Measurements from ENCODE around the gene THY1.

The THY1 gene

GRCh38 chr11:119421351-119421750 is 1.6 kb downstream of the THY1 start:
- H3K4me2 ChIP-seq (ENCODE audit: low read depth, low read length) = no peak overlapping the region
- no peak overlapping the region for H3K27ac ChIP-seq (ENCODE audit: low read length)
- no peak overlapping the region for H3K4me3 ChIP-seq (ENCODE audit: low read length)

GRCh38 chr11:119420631-119421030 is 2.3 kb downstream of the THY1 start:
- no peaks in the 10 kb centered on the region for H3K9me3 ChIP-seq (replicated peaks; ENCODE audit: insufficient read depth, low read length)
- H3K4me1 ChIP-seq (ENCODE audit: low read length) = no peaks in the 10 kb centered on the region
- no peaks in the 10 kb centered on the region for H3K36me3 ChIP-seq (replicated peaks; ENCODE audit: insufficient read depth, low read length)
- H4K20me1 ChIP-seq (ENCODE audit: insufficient read depth, low read length) = no peaks in the 10 kb centered on the region
- H3F3A ChIP-seq (ENCODE audit: insufficient read depth, low read length) = no peaks in the 10 kb centered on the region
- H2AFZ ChIP-seq (ENCODE audit: low read length) = no peak overlapping the region
- H3K4me2 ChIP-seq (ENCODE audit: low read depth, low read length) = no peak overlapping the region
- H3K9me2 ChIP-seq (replicated peaks; ENCODE audit: insufficient read depth, low read length) = no peaks in the 10 kb centered on the region
- TF ChIP-seq CTCF (IDR thresholded peaks at IDR 0.05; ENCODE audit: low read length) (no peak), EZH2phosphoT487 (IDR thresholded peaks at IDR 0.05; ENCODE audit: low read length) (no peak), EZH2 (optimal IDR thresholded peaks at IDR 0.05; ENCODE audit: low read depth, low read length) (no peak)
- H3K4me3 ChIP-seq (ENCODE audit: low read length) = no peak overlapping the region
- H3K27ac ChIP-seq (ENCODE audit: low read length) = no peak overlapping the region
- DNase-seq = no peak
- peaks cover 34% of the 10 kb centered on the region for H3K27me3 ChIP-seq (replicated peaks; ENCODE audit: insufficient read depth, low read length)
- no peaks in the 10 kb centered on the region for H3K79me2 ChIP-seq (ENCODE audit: low read length)
- H3K9ac ChIP-seq (ENCODE audit: low read length) = no peak overlapping the region

More at GRCh38 chr11:119421351-119421750, 1.6 kb downstream of the THY1 start:
- Histone ChIP-seq H3K9me2 (replicated peaks; ENCODE audit: insufficient read depth, low read length) (no peaks in the 10 kb centered on the region), H3F3A (ENCODE audit: insufficient read depth, low read length) (no peaks in the 10 kb centered on the region), H4K20me1 (ENCODE audit: insufficient read depth, low read length) (no peaks in the 10 kb centered on the region), H3K9ac (ENCODE audit: low read length) (no peak overlapping the region), H2AFZ (ENCODE audit: low read length) (no peak overlapping the region), H3K27me3 (replicated peaks; ENCODE audit: insufficient read depth, low read length) (peaks cover 34% of the 10 kb centered on the region), H3K4me1 (ENCODE audit: low read length) (no peaks in the 10 kb centered on the region), H3K79me2 (ENCODE audit: low read length) (no peaks in the 10 kb centered on the region), H3K9me3 (replicated peaks; ENCODE audit: insufficient read depth, low read length) (no peaks in the 10 kb centered on the region), H3K36me3 (replicated peaks; ENCODE audit: insufficient read depth, low read length) (no peaks in the 10 kb centered on the region)
- no peak for DNase-seq
- TF ChIP-seq EZH2 (optimal IDR thresholded peaks at IDR 0.05; ENCODE audit: low read depth, low read length) (no peak), EZH2phosphoT487 (IDR thresholded peaks at IDR 0.05; ENCODE audit: low read length) (no peak), CTCF (IDR thresholded peaks at IDR 0.05; ENCODE audit: low read length) (no peak)

- no peak overlapping the region for H2AFZ ChIP-seq (ENCODE audit: low read length)
- TF ChIP-seq CTCF (IDR thresholded peaks at IDR 0.05; ENCODE audit: low read length) (no peak), EZH2 (optimal IDR thresholded peaks at IDR 0.05; ENCODE audit: low read depth, low read length) (no peak), EZH2phosphoT487 (IDR thresholded peaks at IDR 0.05; ENCODE audit: low read length) (no peak)
- H3K9me3 ChIP-seq (replicated peaks; ENCODE audit: insufficient read depth, low read length) = no peaks in the 10 kb centered on the region
- H3K79me2 ChIP-seq (ENCODE audit: low read length) = no peaks in the 10 kb centered on the region
- H3K4me2 ChIP-seq (ENCODE audit: low read depth, low read length) = no peak overlapping the region
- peaks cover 34% of the 10 kb centered on the region for H3K27me3 ChIP-seq (replicated peaks; ENCODE audit: insufficient read depth, low read length)
- no peak overlapping the region for H3K9ac ChIP-seq (ENCODE audit: low read length)
- no peaks in the 10 kb centered on the region for H3F3A ChIP-seq (ENCODE audit: insufficient read depth, low read length)
- no peaks in the 10 kb centered on the region for H3K9me2 ChIP-seq (replicated peaks; ENCODE audit: insufficient read depth, low read length)
- DNase-seq = no peak
- H3K36me3 ChIP-seq (replicated peaks; ENCODE audit: insufficient read depth, low read length) = no peaks in the 10 kb centered on the region
- H3K27ac ChIP-seq (ENCODE audit: low read length) = no peak overlapping the region
- H3K4me1 ChIP-seq (ENCODE audit: low read length) = no peaks in the 10 kb centered on the region
- H3K4me3 ChIP-seq (ENCODE audit: low read length) = no peak overlapping the region
- no peaks in the 10 kb centered on the region for H4K20me1 ChIP-seq (ENCODE audit: insufficient read depth, low read length)
These were observed 3.0 kb downstream of the THY1 start for GRCh38 chr11:119419834-119420492.

All from MM.1S (cell line).